ENCODE results near the gene MED12L.

The MED12L gene

GRCh38 chr3:151175952-151176351, 90.5 kb downstream of the MED12L start:
- DNase-seq = no peak

GRCh38 chr3:151178208-151178845, 92.9 kb downstream of the MED12L start:
- no peak for DNase-seq

- no peak for DNase-seq
Observed at GRCh38 chr3:151182349-151183079, 97.0 kb downstream of the MED12L start.

GRCh38 chr3:151183265-151183671, 97.8 kb downstream of the MED12L start:
- peak in 1 of 5 donors; percentile 65 for DNase-seq

- DNase-seq = no peak
Observed at GRCh38 chr3:151191095-151191494, 105.6 kb downstream of the MED12L start.

- no peak for DNase-seq
Observed at GRCh38 chr3:151192545-151192944, 107.1 kb downstream of the MED12L start.

GRCh38 chr3:151195826-151196225, 110.4 kb downstream of the MED12L start:
- DNase-seq = no peak

GRCh38 chr3:151196434-151196833, 111.0 kb downstream of the MED12L start:
- DNase-seq = no peak

- no peak for DNase-seq
Observed at GRCh38 chr3:151197228-151197627, 111.8 kb downstream of the MED12L start.

GRCh38 chr3:151197981-151198767, 112.7 kb downstream of the MED12L start:
- DNase-seq = no peak

- DNase-seq = no peak
Observed at GRCh38 chr3:151198849-151199248, 113.4 kb downstream of the MED12L start.

GRCh38 chr3:151199554-151200438, 114.3 kb downstream of the MED12L start:
- DNase-seq = peak in 1 of 5 donors; percentile 69

- DNase-seq = peak in 1 of 5 donors; percentile 42
Observed at GRCh38 chr3:151200586-151200985, 115.1 kb downstream of the MED12L start.

GRCh38 chr3:151201051-151201730, 115.7 kb downstream of the MED12L start:
- peak in 1 of 5 donors; percentile 50 for DNase-seq

- peak; percentile 18 to 93 (median 54) for DNase-seq
Observed at GRCh38 chr3:151203051-151203420, 117.6 kb downstream of the MED12L start, which contains the start of gene GPR171. Gene GPR171, minus strand, starts transcription at chr3:151203216. Its CDS starts 3,830 bp downstream, at chr3:151199386.

- DNase-seq = peak in 1 of 5 donors; percentile 77
Observed at GRCh38 chr3:151204530-151205402, 119.3 kb downstream of the MED12L start.

GRCh38 chr3:151205482-151205881, 120.0 kb downstream of the MED12L start:
- DNase-seq = no peak

- peak in 1 of 5 donors; percentile 83 for DNase-seq
Observed at GRCh38 chr3:151206201-151206600, 120.7 kb downstream of the MED12L start.

- DNase-seq = peak in 1 of 5 donors; percentile 74
Observed at GRCh38 chr3:151209654-151210053, 124.2 kb downstream of the MED12L start.

- DNase-seq = peak in 1 of 5 donors; percentile 47
Observed at GRCh38 chr3:151210676-151211381, 125.4 kb downstream of the MED12L start.
